HEK293T (cell line): Measurements from ENCODE around the gene ARG2.
A peak's percentile ranks its signal among the peaks of the same experiment; 100 is the strongest.
"Not testable (repeated sequence)": the region's sequence is repeated elsewhere in the genome, so short reads cannot be mapped to it uniquely, and the experiment has no call there.

Source experiments
- CTCF ChIA-PET: fragments of 350-600 bp; formaldehyde crosslinking; extraction: SDS; loops from one replicate; lab custom pipeline; 2021; ENCODE audit warnings: antibody characterized with exemption, inconsistent platforms; lab: Yijun Ruan, JAX
- POLR2A ChIA-PET: fragments of 350-600 bp; formaldehyde crosslinking; extraction: SDS; loops from one replicate; lab custom pipeline; 2020; ENCODE audit warnings: antibody characterized with exemption, inconsistent platforms; lab: Yijun Ruan, JAX
- DNase-seq: peaks from one replicate; pipeline ENCODE4 v3.0.0; 2012; ENCODE audit warnings: mixed read lengths; ENCODE audit errors: extremely low spot score
- ARNT ChIP-seq: fragments of 450-650 bp; IDR thresholded peaks from 2 replicates; pipeline ENCODE4 v1.6.1; 2017; ENCODE audit warnings: mild to moderate bottlenecking
- BHLHE40 ChIP-seq: fragments of 450-650 bp; IDR thresholded peaks from 2 replicates; pipeline ENCODE4 v1.6.1; 2016; ENCODE audit warnings: mild to moderate bottlenecking, moderate library complexity, borderline replicate concordance
- CTBP1 ChIP-seq: fragments of 450-650 bp; IDR thresholded peaks from 2 replicates; pipeline ENCODE4 v1.6.1; 2016; ENCODE audit warnings: borderline replicate concordance
- ELF4 ChIP-seq: fragments of 450-650 bp; IDR thresholded peaks from 2 replicates; pipeline ENCODE4 v1.6.1; 2017; ENCODE audit warnings: antibody characterized with exemption
- FOXA1 ChIP-seq: fragments of 450-650 bp; IDR thresholded peaks from 2 replicates; pipeline ENCODE4 v1.6.1; 2016; ENCODE audit warnings: mild to moderate bottlenecking
- FOXK2 ChIP-seq: fragments of 450-650 bp; IDR thresholded peaks from 2 replicates; pipeline ENCODE4 v1.6.1; 2016; ENCODE audit warnings: mild to moderate bottlenecking
- FOXM1 ChIP-seq: fragments of 450-650 bp; IDR thresholded peaks from 2 replicates; pipeline ENCODE4 v1.6.1; 2017; ENCODE audit warnings: mild to moderate bottlenecking, borderline replicate concordance
- HDGF ChIP-seq: fragments of 450-650 bp; IDR thresholded peaks from 2 replicates; pipeline ENCODE4 v1.6.1; 2017; ENCODE audit warnings: antibody characterized with exemption, borderline replicate concordance
- L3MBTL2 ChIP-seq: fragments of 450-650 bp; conservative IDR thresholded peaks from 2 replicates; pipeline ENCODE4 v1.6.1; 2016; ENCODE audit warnings: mild to moderate bottlenecking
- LEF1 ChIP-seq: fragments of 450-650 bp; IDR thresholded peaks from 2 replicates; pipeline ENCODE4 v1.6.1; 2017; ENCODE audit warnings: mild to moderate bottlenecking, borderline replicate concordance
- NFRKB ChIP-seq: fragments of 450-650 bp; IDR thresholded peaks from 2 replicates; pipeline ENCODE4 v1.6.1; 2016; ENCODE audit warnings: mild to moderate bottlenecking, moderate library complexity
- PKNOX1 ChIP-seq: fragments of 450-650 bp; IDR thresholded peaks from 2 replicates; pipeline ENCODE4 v1.6.1; 2016
- SP1 ChIP-seq: fragments of 450-650 bp; IDR thresholded peaks from 2 replicates; pipeline ENCODE4 v1.6.1; 2017
- SUZ12 ChIP-seq: fragments of 450-650 bp; IDR thresholded peaks from 2 replicates; pipeline ENCODE4 v1.6.1; 2016; ENCODE audit warnings: mild to moderate bottlenecking
- TARDBP ChIP-seq: fragments of 450-650 bp; IDR thresholded peaks from 2 replicates; pipeline ENCODE4 v1.6.1; 2016
- ZNF384 ChIP-seq: fragments of 450-650 bp; IDR thresholded peaks from 2 replicates; pipeline ENCODE4 v1.6.1; 2016

The ARG2 gene

GRCh38 chr14:67586369-67586768, 33.4 kb upstream of the ARG2 start:
- DNase-seq: no peak
- TF ChIP-seq L3MBTL2 (no peak), ELF4 (no peak), FOXK2 (no peak), BHLHE40 (no peak), HDGF (no peak), NFRKB (no peak)
- POLR2A ChIA-PET: interaction anchor here (4.9 kb wide), 1 partner anchor 14 kb away, joined by 20 read pairs; the partner anchor contains the start of gene PIGH
- CTCF ChIA-PET: interaction anchor here (0.8 to 6.8 kb wide), 4 partner anchors 13 to 159 kb away, joined by 3 to 57 read pairs (median 8); partner anchors contain the start of gene PIGH

GRCh38 chr14:67589204-67589770, 30.4 kb upstream of the ARG2 start:
- TF ChIP-seq BHLHE40: no peak
- no peak for TF ChIP-seq ELF4
- no peak for TF ChIP-seq FOXA1
- no peak for TF ChIP-seq L3MBTL2
- TF ChIP-seq CTBP1: no peak
- no peak for TF ChIP-seq TARDBP
- no peak for TF ChIP-seq FOXM1
- no peak for TF ChIP-seq ARNT
- no peak for TF ChIP-seq ZNF384
- TF ChIP-seq LEF1: no peak
- no peak for TF ChIP-seq NFRKB
- no peak for TF ChIP-seq SUZ12
- no peak for TF ChIP-seq SP1
- TF ChIP-seq HDGF: no peak
- TF ChIP-seq FOXK2: no peak
- no peak for TF ChIP-seq PKNOX1
- no peak for DNase-seq
- ChIA-PET CTCF (interaction anchor here (0.9 to 1.1 kb wide), 2 partner anchors 63 to 115 kb away, joined by 3 read pairs; no protein-coding TSS in a partner anchor), POLR2A (interaction anchor here (1.9 kb wide), 1 partner anchor 11 kb away, joined by 11 read pairs; the partner anchor contains the start of gene PIGH)

- POLR2A ChIA-PET: interaction anchor here (1.2 kb wide), 1 partner anchor 101 kb away, joined by 3 read pairs; no protein-coding TSS in a partner anchor
- CTCF ChIA-PET, DNase-seq: not testable (repeated sequence)
Observed at GRCh38 chr14:67593650-67594049, 26.1 kb upstream of the ARG2 start.

- no peak for DNase-seq
- TF ChIP-seq BHLHE40: no peak
- no peak for TF ChIP-seq SUZ12
- no peak for TF ChIP-seq SP1
- no peak for TF ChIP-seq FOXA1
- TF ChIP-seq NFRKB: no peak
- TF ChIP-seq TARDBP: no peak
- TF ChIP-seq LEF1: no peak
- no peak for TF ChIP-seq FOXK2
- TF ChIP-seq HDGF: no peak
- no peak for TF ChIP-seq ARNT
- POLR2A ChIA-PET: no interaction called here
- CTCF ChIA-PET: no interaction called here
Observed at GRCh38 chr14:67595392-67595791, 24.3 kb upstream of the ARG2 start.

GRCh38 chr14:67599698-67600561, 19.8 kb upstream of the ARG2 start, which contains the start of gene PIGH:
PIGH (minus strand) TSS chr14:67600268; CDS start chr14:67600203, 65 bp downstream.
- no peak for TF ChIP-seq FOXA1
- no peak for TF ChIP-seq SUZ12
- no peak for TF ChIP-seq HDGF
- TF ChIP-seq SP1: no peak
- no peak for TF ChIP-seq FOXM1
- peak; percentile 46; the same call in 1 of the 2 replicates for TF ChIP-seq CTBP1
- no peak for TF ChIP-seq ARNT
- TF ChIP-seq ZNF384: no peak
- TF ChIP-seq LEF1: no peak
- TF ChIP-seq PKNOX1: no peak; the same call in 1 of the 2 replicates
- no peak for TF ChIP-seq TARDBP
- peak; percentile 64; the same call in 1 of the 2 replicates for TF ChIP-seq ELF4
- TF ChIP-seq L3MBTL2: peak; percentile 80
- no peak for TF ChIP-seq BHLHE40
- no peak for TF ChIP-seq NFRKB
- no peak for TF ChIP-seq FOXK2
- peak; percentile 95 for DNase-seq
- CTCF ChIA-PET: interaction anchor here (0.6 to 2.3 kb wide), 14 partner anchors 8 to 173 kb away, joined by 3 to 17 read pairs (median 4); partner anchors contain the start of gene RDH12
- POLR2A ChIA-PET: interaction anchor here (0.6 to 2.8 kb wide), 26 partner anchors 9 to 172 kb away, joined by 3 to 21 read pairs (median 6); partner anchors contain the start of genes ARG2, PLEKHH1 and RDH11

- CTCF ChIA-PET: interaction anchor here (0.6 to 2.3 kb wide), 12 partner anchors 10 to 173 kb away, joined by 3 to 17 read pairs (median 6); partner anchors contain the start of gene RDH12
- POLR2A ChIA-PET: interaction anchor here (0.9 to 2.8 kb wide), 22 partner anchors 9 to 103 kb away, joined by 3 to 21 read pairs (median 8); partner anchors contain the start of genes ARG2, PLEKHH1 and RDH11
- TF ChIP-seq L3MBTL2: peak; percentile 14; the same call in 1 of the 2 replicates
- DNase-seq: not testable (repeated sequence)
Observed at GRCh38 chr14:67600562-67600974, 19.2 kb upstream of the ARG2 start.
